Ishikawa (cell line): ENCODE data around the gene MACROD2.

Source experiments
- CEBPB ChIP-seq: IDR thresholded peaks from 2 replicates; pipeline ENCODE4 v1.6.1; 2012
- CREB1 ChIP-seq: IDR thresholded peaks from 2 replicates; pipeline ENCODE4 v1.6.1; 2012; ENCODE audit warnings: low read depth
- EGR1 ChIP-seq: IDR thresholded peaks from 2 replicates; pipeline ENCODE4 v1.6.1; 2012
- EP300 ChIP-seq: IDR thresholded peaks from 2 replicates; pipeline ENCODE4 v1.6.1; 2012; ENCODE audit warnings: borderline replicate concordance
- FOXM1 ChIP-seq: IDR thresholded peaks from 2 replicates; pipeline ENCODE4 v1.6.1; 2012; ENCODE audit warnings: low read depth, borderline replicate concordance
- NFIC ChIP-seq: IDR thresholded peaks from 2 replicates; pipeline ENCODE4 v1.6.1; 2012
- RAD21 ChIP-seq: IDR thresholded peaks from 2 replicates; pipeline ENCODE4 v1.6.1; 2012; ENCODE audit warnings: low read depth
- REST ChIP-seq: IDR thresholded peaks from 2 replicates; pipeline ENCODE4 v1.6.1; 2012; ENCODE audit warnings: low read depth, mild to moderate bottlenecking
- TAF1 ChIP-seq: IDR thresholded peaks from 2 replicates; pipeline ENCODE4 v1.6.1; 2012; ENCODE audit warnings: low read depth, mild to moderate bottlenecking
- TCF12 ChIP-seq: IDR thresholded peaks from 2 replicates; pipeline ENCODE4 v1.6.1; 2012; ENCODE audit warnings: low read depth
- TEAD4 ChIP-seq: IDR thresholded peaks from 2 replicates; pipeline ENCODE4 v1.6.1; 2012
- YY1 ChIP-seq: IDR thresholded peaks from 2 replicates; pipeline ENCODE4 v1.6.1; 2012; ENCODE audit warnings: low read depth
- ZBTB7A ChIP-seq: IDR thresholded peaks from 2 replicates; pipeline ENCODE4 v1.6.1; 2012; ENCODE audit warnings: low read depth
- TF ChIP-seq, protein P1 (sequence below): IDR thresholded peaks from 2 replicates; pipeline ENCODE4 v1.6.1; 2012
- TF ChIP-seq, protein P2 (sequence below): IDR thresholded peaks from 2 replicates; pipeline ENCODE4 v1.6.1; 2012

The MACROD2 gene

GRCh38 chr20:15196547-15197255 lies 1201.4 kb downstream of the MACROD2 start:
- TF ChIP-seq EP300 (no peak), CREB1 (no peak), TAF1 (no peak), EGR1 (no peak), CEBPB (no peak), YY1 (no peak), FOXM1 (no peak), ZBTB7A (no peak), TEAD4 (no peak), TCF12 (no peak), RAD21 (no peak), REST (no peak), NFIC (no peak)
- TF ChIP-seq, protein P1, sequence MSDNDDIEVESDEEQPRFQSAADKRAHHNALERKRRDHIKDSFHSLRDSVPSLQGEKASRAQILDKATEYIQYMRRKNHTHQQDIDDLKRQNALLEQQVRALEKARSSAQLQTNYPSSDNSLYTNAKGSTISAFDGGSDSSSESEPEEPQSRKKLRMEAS = no peak
- TF ChIP-seq, protein P2, sequence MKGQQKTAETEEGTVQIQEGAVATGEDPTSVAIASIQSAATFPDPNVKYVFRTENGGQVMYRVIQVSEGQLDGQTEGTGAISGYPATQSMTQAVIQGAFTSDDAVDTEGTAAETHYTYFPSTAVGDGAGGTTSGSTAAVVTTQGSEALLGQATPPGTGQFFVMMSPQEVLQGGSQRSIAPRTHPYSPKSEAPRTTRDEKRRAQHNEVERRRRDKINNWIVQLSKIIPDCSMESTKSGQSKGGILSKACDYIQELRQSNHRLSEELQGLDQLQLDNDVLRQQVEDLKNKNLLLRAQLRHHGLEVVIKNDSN = no peak

DNA sequence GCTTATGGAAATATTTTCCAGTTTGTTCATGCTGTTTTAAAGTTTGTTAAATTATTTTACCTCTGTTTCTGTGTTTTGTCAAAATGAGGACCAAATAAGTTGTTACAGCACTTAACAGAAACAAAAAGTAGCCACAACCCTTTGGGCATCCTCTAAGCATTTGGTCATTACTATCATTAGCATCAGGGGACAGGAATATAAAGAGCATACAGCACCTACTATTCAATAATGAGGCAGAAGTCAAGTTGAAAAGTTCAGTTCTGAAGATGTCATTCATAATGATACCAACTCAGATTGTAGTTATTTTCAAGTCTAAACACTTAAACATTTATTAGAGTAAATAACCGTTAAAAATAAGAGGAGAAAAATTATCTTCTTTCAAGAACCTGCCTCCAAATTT lies 1204.4 kb downstream of the MACROD2 start:
- TF ChIP-seq TEAD4 (no peak), EGR1 (no peak), REST (no peak), CEBPB (no peak), RAD21 (no peak), ZBTB7A (no peak), EP300 (no peak)
- TF ChIP-seq, protein P2 = no peak

DNA sequence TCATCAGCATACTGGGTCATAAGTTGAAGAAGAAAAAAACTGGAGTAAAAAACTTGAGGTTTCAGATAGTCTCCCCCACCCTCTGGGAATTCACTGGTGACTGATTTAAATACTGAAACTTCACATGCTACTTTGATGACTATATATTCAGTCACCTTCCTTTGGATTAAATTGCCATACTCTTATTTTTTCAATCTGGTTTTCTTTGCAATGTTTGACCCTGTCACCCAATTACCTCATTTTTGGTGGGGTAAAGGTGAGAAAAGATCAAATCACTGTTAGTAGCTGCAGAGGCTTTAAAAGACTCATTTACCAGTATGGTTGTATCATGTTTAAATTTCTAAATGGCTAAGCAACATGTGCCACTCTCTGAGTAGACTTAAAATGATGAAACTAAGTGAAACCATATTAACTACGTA lies 1204.8 kb downstream of the MACROD2 start:
- TF ChIP-seq, protein P2 = no peak
- TF ChIP-seq EP300 = no peak
- TF ChIP-seq YY1 = no peak
- TF ChIP-seq ZBTB7A = no peak
- no peak for TF ChIP-seq RAD21
- TF ChIP-seq, protein P1 = no peak
- no peak for TF ChIP-seq TAF1
- no peak for TF ChIP-seq REST
- TF ChIP-seq TCF12 = no peak
- TF ChIP-seq EGR1 = no peak
- TF ChIP-seq CEBPB = no peak
- no peak for TF ChIP-seq NFIC
- TF ChIP-seq CREB1 = no peak
- TF ChIP-seq TEAD4 = no peak

DNA sequence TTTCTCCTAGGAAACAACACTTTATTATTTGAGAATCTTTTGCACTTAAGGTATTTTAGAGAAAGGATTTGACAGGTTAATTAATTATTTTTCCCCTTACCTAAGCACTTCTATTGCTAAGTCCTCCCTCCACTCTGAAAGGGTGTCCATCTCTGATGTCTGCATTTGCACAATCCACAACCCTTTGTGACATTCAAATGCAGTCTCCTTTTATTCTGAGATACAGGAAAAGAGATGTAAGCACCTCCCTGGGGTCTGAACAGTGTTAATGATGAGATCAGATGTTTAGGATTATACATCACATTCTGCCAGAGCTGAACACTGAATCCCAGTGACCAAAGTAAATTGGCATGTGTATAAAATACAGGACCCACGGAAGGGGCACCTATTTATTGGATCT lies 1206.3 kb downstream of the MACROD2 start:
- TF ChIP-seq ZBTB7A (no peak), CREB1 (no peak), EP300 (no peak), EGR1 (no peak), TAF1 (no peak), TEAD4 (no peak)
